ENCODE measurements around the gene PRPSAP1.

DNA sequence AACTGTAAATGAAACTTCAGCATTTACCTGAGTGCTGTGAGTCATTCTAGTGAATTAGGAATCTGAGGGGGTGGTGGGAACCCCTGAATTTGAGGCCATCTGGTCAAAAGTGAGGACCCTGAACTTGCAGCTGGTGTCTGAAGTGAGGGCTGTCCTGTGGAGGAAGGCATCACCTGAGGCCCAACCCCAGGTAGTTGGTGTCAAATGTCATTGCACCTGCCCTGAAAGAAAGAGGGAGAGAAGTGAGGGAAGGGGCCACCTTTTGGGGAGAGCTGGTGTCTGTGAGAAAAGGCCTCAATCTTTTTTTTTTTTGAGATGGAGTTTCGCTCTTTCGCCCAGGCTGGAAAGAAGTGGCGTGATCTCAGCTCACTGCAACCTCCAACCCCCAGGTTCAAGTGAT lies 12.5 kb upstream of the PRPSAP1 start:
- TF ChIP-seq EZH2 (IDR thresholded peaks at IDR 0.05; ENCODE audit: low read depth) = no peak
- TF ChIP-seq, protein P1, sequence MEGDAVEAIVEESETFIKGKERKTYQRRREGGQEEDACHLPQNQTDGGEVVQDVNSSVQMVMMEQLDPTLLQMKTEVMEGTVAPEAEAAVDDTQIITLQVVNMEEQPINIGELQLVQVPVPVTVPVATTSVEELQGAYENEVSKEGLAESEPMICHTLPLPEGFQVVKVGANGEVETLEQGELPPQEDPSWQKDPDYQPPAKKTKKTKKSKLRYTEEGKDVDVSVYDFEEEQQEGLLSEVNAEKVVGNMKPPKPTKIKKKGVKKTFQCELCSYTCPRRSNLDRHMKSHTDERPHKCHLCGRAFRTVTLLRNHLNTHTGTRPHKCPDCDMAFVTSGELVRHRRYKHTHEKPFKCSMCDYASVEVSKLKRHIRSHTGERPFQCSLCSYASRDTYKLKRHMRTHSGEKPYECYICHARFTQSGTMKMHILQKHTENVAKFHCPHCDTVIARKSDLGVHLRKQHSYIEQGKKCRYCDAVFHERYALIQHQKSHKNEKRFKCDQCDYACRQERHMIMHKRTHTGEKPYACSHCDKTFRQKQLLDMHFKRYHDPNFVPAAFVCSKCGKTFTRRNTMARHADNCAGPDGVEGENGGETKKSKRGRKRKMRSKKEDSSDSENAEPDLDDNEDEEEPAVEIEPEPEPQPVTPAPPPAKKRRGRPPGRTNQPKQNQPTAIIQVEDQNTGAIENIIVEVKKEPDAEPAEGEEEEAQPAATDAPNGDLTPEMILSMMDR (conservative IDR thresholded peaks at IDR 0.05) = no peak
